Activated CD4-positive, alpha-beta T cell treated with anti-CD3 and anti-CD28 coated beads for 4 hours (primary cell): ENCODE measurements around the gene UGT1A9.

ENCODE experiments used
- DNase-seq, 2 donors: peaks; one replicate each; pipeline ENCODE4 v3.0.0-alpha.2; 2020

The UGT1A9 gene

GRCh38 chr2:233800208-233800607, 128.5 kb downstream of the UGT1A9 start:
- no peak for DNase-seq

DNA sequence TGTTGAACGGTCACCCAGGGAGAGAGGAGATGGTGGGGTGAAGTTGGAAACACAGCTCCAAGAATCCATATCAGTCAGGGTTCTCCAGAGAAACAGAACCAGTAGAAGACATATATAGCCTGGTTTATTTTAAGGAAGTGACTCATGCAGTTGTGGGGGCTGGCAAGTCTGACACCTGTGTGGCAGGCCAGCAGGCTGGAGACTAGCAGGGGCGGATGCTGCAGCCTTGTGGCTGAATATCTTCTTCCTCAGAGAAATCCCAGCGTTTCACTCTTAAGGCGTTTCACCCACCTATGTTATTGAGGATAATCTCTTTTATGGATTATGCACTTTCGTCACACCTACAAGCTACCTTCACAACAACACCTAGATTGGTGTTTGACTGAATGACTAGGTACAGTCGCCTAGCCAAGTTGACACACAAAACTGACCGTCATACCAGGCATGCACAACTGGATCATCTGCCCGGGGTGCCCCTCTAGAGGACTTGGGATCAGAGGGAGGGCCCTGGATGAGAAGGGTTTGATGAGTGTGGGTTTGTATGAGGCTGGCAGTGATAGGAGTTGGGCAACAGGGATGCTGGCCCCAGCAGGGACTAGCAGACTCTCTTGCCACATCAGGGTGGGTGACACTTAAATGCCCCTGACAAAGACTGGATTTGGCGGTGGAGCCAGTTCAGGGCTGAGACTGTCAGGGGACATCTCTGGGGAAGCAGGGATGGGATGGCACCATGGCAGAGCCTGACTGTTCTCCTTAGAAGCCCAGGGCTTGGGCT, 129.8 kb downstream of the UGT1A9 start:
- DNase-seq, result no peak

DNA sequence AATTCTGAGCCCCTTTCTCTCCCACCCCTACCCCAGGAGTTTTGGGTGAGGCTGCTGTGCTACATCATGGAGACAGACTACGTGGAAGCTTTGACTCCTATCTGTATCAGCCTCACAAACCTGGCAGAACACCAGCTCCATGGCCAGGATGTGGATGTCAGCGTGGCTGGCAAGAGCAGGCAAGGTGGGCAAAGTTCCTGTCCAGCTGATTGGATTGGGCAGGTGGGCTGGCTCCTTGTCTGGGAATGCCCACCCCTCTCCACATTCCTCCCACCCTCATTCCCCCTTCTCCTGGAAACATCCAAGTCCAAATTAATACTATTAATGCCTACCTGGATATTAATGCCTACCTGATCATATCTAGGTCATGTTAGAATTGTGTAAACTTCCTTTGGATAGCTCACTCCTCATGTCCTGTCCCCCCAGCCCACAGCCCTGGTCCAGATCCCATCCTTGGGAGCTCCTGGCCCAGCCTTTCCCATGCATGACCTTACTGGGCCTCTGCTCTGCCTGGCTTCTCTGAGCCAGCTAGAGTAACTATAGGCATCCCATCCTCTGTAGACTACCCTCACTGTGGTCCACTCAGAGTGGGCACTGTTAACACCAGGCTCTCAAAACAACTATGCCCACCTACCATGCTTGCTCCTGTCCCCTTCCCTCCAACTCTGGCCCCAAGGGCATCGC, 130.6 kb downstream of the UGT1A9 start:
- DNase-seq, result no peak

GRCh38 chr2:233803292-233803911, 131.7 kb downstream of the UGT1A9 start:
- DNase-seq, result no peak

DNA sequence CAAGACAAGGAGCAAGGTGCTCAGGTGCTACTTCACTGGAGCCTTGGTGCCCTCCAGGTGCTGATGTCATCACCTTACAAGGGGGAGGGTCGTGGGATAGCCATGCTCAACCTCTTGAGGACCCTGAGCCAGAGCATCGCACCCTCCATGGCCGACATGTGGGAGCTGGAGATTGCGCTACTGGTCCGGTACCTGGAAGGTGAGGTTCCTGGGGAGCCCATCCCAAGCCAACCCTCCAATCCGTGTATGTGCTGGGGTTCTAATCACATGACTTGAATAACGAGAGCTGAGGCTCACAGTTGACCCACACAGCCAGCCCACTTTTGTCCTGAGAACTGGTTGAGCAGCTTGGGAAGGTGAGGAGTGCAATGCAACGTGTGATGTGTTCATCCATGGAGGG, 132.3 kb downstream of the UGT1A9 start:
- DNase-seq, result no peak

DNA sequence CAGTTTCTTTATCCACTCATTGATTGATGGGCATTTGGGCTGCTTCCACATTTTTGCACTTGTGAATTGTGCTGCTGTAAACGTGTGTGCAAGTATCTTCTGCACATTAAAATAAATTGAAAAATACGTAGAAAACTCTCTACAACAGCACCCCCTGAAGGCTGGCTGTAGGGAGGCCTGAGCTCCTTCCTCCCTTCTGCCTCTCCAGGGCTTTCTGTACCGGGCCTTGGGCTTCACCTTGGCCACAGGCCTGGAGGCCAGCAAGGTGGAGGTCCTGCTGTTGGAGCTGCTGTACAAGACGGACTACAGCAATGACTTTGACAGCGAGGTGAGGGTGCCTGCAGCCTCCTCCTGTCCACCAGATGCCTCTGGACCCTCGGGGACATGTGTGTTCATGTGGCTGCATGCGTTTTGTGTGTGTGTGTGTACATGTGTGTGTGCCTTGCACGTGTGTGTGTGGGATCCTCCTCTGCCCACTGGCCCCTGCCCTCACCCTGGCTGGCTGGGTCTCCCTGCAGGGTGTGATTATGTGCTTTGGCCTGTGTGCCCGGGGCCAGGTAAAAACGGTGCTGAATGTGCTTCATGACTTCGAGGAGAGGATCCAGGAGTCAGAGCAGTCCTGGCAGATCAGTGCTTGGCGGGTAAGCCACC, 135.6 kb downstream of the UGT1A9 start:
- DNase-seq, result no peak

DNA sequence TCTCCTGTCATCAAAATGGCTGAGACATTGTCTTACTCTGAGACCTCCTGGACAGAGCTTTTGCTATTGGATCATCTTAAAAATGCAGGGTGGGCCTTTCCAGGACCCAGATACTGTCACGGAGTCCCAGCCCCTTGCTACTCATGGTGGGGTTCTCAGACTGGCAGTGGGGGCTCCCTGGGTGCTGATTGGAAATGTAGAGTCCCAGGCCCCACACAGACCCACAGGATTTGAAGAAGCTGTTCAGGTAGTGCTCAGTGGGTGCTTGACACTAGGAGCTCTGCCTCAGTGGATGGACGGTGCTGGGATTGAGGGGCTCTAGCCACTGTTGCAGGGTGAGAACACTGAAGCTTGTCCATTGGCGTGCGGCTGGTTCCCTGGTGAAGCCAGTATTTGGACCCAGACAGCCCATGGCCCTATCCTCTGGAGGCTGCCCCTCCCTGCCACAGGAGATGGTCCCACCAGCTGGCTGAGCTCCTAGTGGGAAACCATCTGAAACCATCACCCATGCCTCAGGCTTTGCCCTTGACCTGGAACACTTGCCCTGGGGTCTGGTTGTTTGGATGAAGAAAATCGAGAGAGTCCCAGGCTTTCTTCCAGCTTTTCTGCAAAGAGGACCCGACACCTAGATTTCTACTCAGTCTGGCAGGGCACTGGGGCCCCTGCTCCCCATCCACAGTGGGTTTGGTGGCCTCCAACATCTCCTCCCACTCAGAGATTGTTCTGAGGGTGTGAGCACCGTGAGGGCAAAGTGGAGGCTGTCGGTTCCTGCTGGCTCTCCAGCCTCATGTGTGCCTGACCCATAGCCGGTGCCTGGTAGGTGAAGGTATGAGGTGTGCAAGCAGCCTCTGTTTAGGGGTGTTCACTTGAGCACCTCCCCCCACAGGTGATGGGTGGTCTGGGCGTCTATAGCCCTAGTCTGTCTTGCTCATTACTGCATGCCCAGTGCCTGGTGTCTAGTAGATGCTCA, 136.6 kb downstream of the UGT1A9 start:
- DNase-seq, result no peak

- DNase-seq, result no peak
Measured at GRCh38 chr2:233810385-233810784, 138.7 kb downstream of the UGT1A9 start.

GRCh38 chr2:233811087-233811486, 139.4 kb downstream of the UGT1A9 start:
- no peak for DNase-seq

GRCh38 chr2:233811732-233812131, 140.0 kb downstream of the UGT1A9 start:
- no peak for DNase-seq

DNA sequence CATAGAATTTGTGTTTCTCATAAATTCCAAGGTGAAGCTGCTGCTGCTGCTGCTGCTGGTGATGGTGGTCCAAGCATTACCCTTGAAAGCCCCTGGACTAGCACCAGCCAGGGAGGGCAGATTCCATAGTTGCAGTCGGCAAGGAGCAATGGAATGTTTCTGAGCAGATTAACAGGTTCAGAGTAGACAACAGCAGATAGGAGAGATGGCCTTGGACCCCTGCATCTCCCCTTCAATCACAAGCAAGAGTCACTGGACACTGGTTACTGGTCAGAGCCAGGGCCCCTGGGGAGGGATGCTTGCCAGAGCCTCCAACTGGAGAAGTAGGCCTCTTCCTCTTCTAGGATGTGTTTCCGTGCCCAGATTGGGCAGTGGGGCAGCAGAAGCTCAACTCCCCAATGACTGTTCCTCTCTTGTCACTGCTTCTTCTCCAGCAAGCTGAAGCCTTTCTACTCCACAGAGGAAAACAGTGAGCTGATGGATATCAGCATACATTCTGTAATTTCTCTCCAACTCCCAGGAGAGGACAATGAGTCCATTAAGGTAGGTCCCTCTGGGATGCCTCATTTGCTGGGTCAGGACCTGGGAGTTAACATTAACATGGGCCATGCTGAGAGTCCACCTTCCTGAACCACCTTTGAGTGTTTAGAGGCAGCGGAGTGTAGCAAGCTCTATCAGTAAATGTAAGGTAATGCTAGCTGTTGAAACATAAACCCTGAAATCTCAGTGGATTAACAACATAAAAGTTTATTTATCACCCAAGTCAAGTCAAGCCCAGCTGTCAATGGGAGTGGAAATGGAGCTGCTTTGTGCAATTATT, 141.7 kb downstream of the UGT1A9 start:
- DNase-seq, result no peak

DNA sequence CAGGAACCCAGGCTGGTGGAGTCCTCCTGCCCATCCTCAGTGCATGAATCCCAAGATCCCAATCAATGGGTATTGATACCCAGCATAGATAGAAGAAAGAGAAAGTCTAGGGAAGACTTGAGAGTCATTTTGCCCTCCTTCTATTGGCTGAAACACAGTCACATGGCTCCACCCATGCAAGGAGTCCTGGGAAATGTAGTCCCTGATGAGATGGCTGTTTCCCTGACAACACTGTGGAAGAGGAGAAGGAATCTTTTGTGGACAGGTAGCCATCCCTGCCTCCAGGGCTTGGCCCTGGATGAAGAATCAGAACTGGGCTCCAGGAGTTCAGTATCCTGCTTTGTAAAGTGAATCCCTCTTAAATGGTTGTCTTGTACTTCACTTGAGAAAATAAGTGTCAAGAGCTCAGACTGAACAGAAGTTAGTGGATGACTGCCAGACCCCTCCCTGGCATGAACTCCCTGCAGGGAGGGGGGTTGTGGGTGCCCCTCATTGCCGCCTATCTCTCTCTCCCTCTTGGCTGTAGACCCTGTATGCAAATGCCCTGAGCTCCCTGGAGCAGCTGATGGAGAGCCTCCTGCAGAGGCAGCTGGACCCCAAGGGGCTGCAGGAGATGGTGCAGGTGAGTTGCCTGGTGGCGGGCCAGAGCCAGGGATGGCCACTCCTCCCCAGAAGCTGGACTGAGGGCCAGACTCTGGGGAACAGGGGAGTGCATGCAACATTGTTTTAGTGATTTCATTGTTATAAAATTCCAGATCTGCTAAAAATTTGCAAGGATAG, 142.5 kb downstream of the UGT1A9 start:
- no peak for DNase-seq

GRCh38 chr2:233815861-233816260, 144.2 kb downstream of the UGT1A9 start:
- no peak for DNase-seq

DNA sequence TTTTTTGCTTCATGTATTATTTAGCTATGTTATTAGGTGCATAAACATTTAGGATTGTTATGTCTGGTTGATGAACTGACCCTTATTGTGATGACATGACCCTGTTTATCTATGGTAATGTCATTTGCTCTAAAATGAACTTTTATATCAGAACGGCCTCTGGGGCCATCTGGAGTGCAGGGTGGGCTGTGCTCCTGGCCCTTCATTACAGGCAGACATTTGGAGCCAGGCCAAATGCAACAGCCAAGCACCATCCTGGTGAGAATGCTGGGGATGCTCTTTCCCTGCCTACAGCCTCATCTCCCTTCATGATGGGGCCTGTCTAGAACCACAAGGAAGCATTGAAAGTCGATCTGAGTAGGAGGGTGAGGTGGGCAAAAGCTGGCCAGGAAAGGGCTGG, 144.6 kb downstream of the UGT1A9 start:
- DNase-seq, result no peak

GRCh38 chr2:233816771-233817170, 145.1 kb downstream of the UGT1A9 start:
- DNase-seq, result no peak

- no peak for DNase-seq
Measured at GRCh38 chr2:233817361-233817911, 145.7 kb downstream of the UGT1A9 start.

- DNase-seq, result no peak
Measured at GRCh38 chr2:233817995-233818638, 146.4 kb downstream of the UGT1A9 start.

DNA sequence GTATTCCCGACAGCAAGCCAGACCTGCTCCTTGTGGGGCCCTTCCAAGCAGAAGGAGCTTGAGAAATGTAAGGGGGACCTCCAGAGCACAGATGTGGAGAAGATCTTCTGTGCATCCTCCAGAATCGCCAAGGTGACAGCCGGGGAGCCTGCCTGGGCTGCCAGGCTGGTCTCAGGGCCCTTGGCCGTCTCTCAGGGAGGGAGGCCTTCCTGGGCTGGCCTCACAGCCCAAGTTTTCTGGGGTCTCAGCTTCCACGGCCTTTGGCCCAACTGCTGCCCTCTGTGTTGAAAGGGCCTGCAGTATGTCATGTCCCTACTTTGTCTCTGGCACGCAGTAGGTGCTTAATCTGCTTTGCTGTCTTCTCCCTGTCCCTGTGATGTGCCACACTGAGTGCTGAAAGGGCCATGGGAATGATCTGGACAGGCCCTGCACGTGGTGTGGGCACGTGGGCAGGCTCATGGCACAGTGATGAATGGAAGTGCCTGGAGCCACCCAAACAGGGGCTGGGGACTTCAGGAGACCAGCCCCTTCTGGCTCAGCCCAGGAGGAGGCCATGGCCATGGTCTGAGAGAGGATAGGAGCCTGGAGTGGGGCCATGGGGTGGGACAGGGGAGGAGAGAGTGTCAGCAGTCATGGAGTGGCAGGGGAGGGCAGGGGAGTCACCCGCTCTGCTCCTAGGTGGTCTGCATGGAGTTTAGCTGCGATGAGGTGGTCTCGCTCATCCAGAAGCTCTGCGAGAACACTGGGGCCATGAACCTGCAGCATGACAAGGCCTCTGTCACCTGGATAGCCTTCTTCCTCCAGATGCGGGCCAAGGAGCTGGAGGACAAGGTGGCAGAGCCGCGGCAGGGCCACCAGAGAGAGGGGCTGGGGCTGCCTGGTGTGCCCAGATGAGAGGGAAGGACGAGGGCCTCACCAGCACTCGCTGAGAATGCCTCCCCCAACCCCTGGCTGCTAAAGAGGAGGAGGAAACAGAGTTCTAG, 147.2 kb downstream of the UGT1A9 start:
- no peak for DNase-seq
